Osteoblast (primary cell): ENCODE measurements around the gene KTI12. TPM values are rescaled to one million over a fixed set of nuclear protein-coding genes. Genes with fewer than 3 reads are reported as not detected.

Experiments used
- DNase-seq: peaks from one replicate; pipeline ENCODE4 v3.0.0; 2011; ENCODE audit warnings: low spot score, mixed read lengths; ENCODE audit not compliant: insufficient read length; ENCODE audit errors: missing footprints
- H2AFZ ChIP-seq: 2 replicates; pipeline ENCODE4 v1.6.0; 2011; ENCODE audit warnings: mild to moderate bottlenecking, low read length
- H3K27ac ChIP-seq: 2 replicates; pipeline ENCODE4 v1.5.1; 2011; ENCODE audit warnings: mild to moderate bottlenecking, low read depth, low read length, moderate library complexity
- H3K27me3 ChIP-seq: 2 replicates; pipeline ENCODE4 v1.6.0; 2012; ENCODE audit warnings: mild to moderate bottlenecking, control low read depth, inconsistent platforms, low read length, moderate library complexity; ENCODE audit not compliant: insufficient read depth
- H3K36me3 ChIP-seq: 2 replicates; pipeline ENCODE4 v1.5.1; 2011; ENCODE audit warnings: mild to moderate bottlenecking, low read length, control low read depth, moderate library complexity; ENCODE audit not compliant: insufficient read depth
- H3K4me1 ChIP-seq: 2 replicates; pipeline ENCODE4 v1.5.1; 2011; ENCODE audit warnings: mild to moderate bottlenecking, low read length, control low read depth, moderate library complexity; ENCODE audit not compliant: insufficient read depth
- H3K4me2 ChIP-seq: 2 replicates; pipeline ENCODE4 v1.6.0; 2011; ENCODE audit warnings: mild to moderate bottlenecking, low read length; ENCODE audit not compliant: insufficient read depth
- H3K4me3 ChIP-seq: fragments of 200-600 bp; sonication (generic); 3 replicates; pipeline ENCODE4 v1.5.1; 2012; ENCODE audit warnings: mild to moderate bottlenecking, low read length, inconsistent platforms; ENCODE audit not compliant: insufficient read depth
- H3K79me2 ChIP-seq: 2 replicates; pipeline ENCODE4 v1.6.0; 2012; ENCODE audit warnings: mild to moderate bottlenecking, low read length, control low read depth, inconsistent platforms; ENCODE audit not compliant: insufficient read depth
- H3K9me3 ChIP-seq: 2 replicates; pipeline ENCODE4 v1.5.1; 2011; ENCODE audit warnings: low read depth, low read length, control low read depth
- H4K20me1 ChIP-seq: 2 replicates; pipeline ENCODE4 v1.6.0; 2012; ENCODE audit warnings: mild to moderate bottlenecking, low read length, control low read depth; ENCODE audit not compliant: insufficient read depth
- CTCF ChIP-seq: IDR thresholded peaks from 2 replicates; pipeline ENCODE4 v1.5.1; 2011; ENCODE audit warnings: mild to moderate bottlenecking, low read depth, low read length, moderate library complexity; ENCODE audit errors: extremely low read depth
- total RNA-seq: library from RNA; depleted of rRNA; stranded (reverse); fragments of >200 nt; gene quantifications from 2 replicates; pipeline ENCODE4 v1.2.3, GENCODE V29; 2012

KTI12 gene
- total RNA-seq, 1 donor = 14.5 TPM

GRCh38 chr1:52070704-52071103 lies 37.1 kb upstream of the KTI12 start:
- H3K4me1 ChIP-seq = no peaks in the 10 kb centered on the region
- H3K79me2 ChIP-seq = peaks cover 53% of the 10 kb centered on the region
- H4K20me1 ChIP-seq = no peaks in the 10 kb centered on the region
- no peak for DNase-seq
- H3K36me3 ChIP-seq = peaks cover 27% of the 10 kb centered on the region
- no peak for TF ChIP-seq CTCF
- H3K27me3 ChIP-seq = no peaks in the 10 kb centered on the region
- H3K4me2 ChIP-seq = no peak overlapping the region
- no peak overlapping the region for H3K27ac ChIP-seq
- H2AFZ ChIP-seq = no peak overlapping the region
- H3K9me3 ChIP-seq = no peaks in the 10 kb centered on the region
- no peak overlapping the region for H3K4me3 ChIP-seq

- peak; percentile 34 for DNase-seq
- Histone ChIP-seq H3K9me3 (no peaks in the 10 kb centered on the region), H2AFZ (no peak overlapping the region), H3K4me3 (no peak overlapping the region), H3K27ac (no peak overlapping the region), H4K20me1 (peaks cover 17% of the 10 kb centered on the region), H3K36me3 (peaks cover 57% of the 10 kb centered on the region), H3K27me3 (no peaks in the 10 kb centered on the region), H3K4me2 (no peak overlapping the region), H3K79me2 (peaks cover 65% of the 10 kb centered on the region), H3K4me1 (peaks cover 17% of the 10 kb centered on the region)
- no peak for TF ChIP-seq CTCF
Observed at GRCh38 chr1:52063192-52063591, 29.6 kb upstream of the KTI12 start.

DNA sequence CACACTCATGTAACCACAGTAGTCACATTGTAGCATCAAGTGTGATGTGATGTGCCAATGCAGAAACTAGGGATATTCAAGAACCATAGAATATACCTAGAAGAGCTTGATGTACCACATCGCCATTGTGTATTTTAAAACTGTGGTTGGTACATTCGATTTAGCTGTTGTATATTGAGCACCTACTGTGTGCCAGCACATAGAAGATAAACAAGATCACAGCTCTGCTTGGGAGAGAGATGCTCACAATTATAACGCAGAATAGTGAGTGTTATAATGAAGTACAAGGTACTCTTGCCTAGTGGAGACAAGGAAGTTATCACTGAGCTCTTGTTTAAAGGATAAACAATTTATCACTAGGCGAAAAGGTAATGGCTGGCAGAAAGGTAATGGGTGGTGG lies 27.2 kb upstream of the KTI12 start:
- H3K4me2 ChIP-seq = no peak overlapping the region
- H3K36me3 ChIP-seq = peaks cover 40% of the 10 kb centered on the region
- no peak overlapping the region for H2AFZ ChIP-seq
- peaks cover 36% of the 10 kb centered on the region for H3K4me1 ChIP-seq
- no peak overlapping the region for H3K4me3 ChIP-seq
- no peaks in the 10 kb centered on the region for H3K9me3 ChIP-seq
- no peak overlapping the region for H3K27ac ChIP-seq
- peaks cover 22% of the 10 kb centered on the region for H4K20me1 ChIP-seq
- no peak for TF ChIP-seq CTCF
- DNase-seq = no peak
- peaks cover 73% of the 10 kb centered on the region for H3K79me2 ChIP-seq
- no peaks in the 10 kb centered on the region for H3K27me3 ChIP-seq

- Histone ChIP-seq H4K20me1 (peaks cover 22% of the 10 kb centered on the region), H2AFZ (no peak overlapping the region), H3K4me3 (no peak overlapping the region), H3K4me1 (peaks cover 40% of the 10 kb centered on the region), H3K36me3 (peaks cover 32% of the 10 kb centered on the region), H3K79me2 (peaks cover 74% of the 10 kb centered on the region), H3K27me3 (no peaks in the 10 kb centered on the region), H3K4me2 (peak overlapping the region; percentile 64), H3K9me3 (no peaks in the 10 kb centered on the region), H3K27ac (no peak overlapping the region)
- no peak for TF ChIP-seq CTCF
- DNase-seq = no peak
Observed at GRCh38 chr1:52059888-52060287, 26.3 kb upstream of the KTI12 start.
